Activated naive CD4-positive, alpha-beta T cell treated with anti-CD3 and anti-CD28 coated beads for 36 hours (primary cell): Measurements from ENCODE around the gene KMT2A. TPM values are rescaled to one million over a fixed set of nuclear protein-coding genes. Genes with fewer than 3 reads are reported as not detected.
"Not testable (repeated sequence)": the region's sequence is repeated elsewhere in the genome, so short reads cannot be mapped to it uniquely, and the experiment has no call there.

Experiments
- CTCF ChIA-PET: fragments of 350-600 bp; sonication (Branson Sonifier 250); formaldehyde crosslinking; loops from one replicate; lab custom pipeline; 2021; ENCODE audit warnings: antibody characterized with exemption; lab: Charles Lee
- DNase-seq: peaks from one replicate; pipeline ENCODE4 v3.0.0-alpha.2; 2020
- H3K27ac Mint-ChIP-seq: one replicate; pipeline ENCODE4 v1.8.0; 2021; ENCODE audit warnings: mild to moderate bottlenecking, mixed read lengths
- H3K27me3 Mint-ChIP-seq: one replicate; pipeline ENCODE4 v1.8.0; 2021; ENCODE audit warnings: low read depth, mixed read lengths
- H3K36me3 Mint-ChIP-seq: one replicate; pipeline ENCODE4 v1.8.0; 2021; ENCODE audit warnings: low read depth, mixed read lengths
- H3K4me1 Mint-ChIP-seq: one replicate; pipeline ENCODE4 v1.8.0; 2021; ENCODE audit warnings: low read depth, mixed read lengths
- H3K4me3 Mint-ChIP-seq: one replicate; pipeline ENCODE4 v1.8.0; 2021; ENCODE audit warnings: mild to moderate bottlenecking, moderate library complexity, mixed read lengths
- H3K9me3 Mint-ChIP-seq: one replicate; pipeline ENCODE4 v1.8.0; 2021; ENCODE audit warnings: mixed read lengths
- intact Hi-C: fragments of 100-400 bp; cut with micrococcal nuclease; formaldehyde crosslinking; loops from one replicate; pipeline ENCODE4 v1.15.1; 2023
- total RNA-seq, 2 experiments: library from RNA; stranded (reverse); gene quantifications; one replicate each; pipeline ENCODE4 v1.2.3, GENCODE V29; 2021

The KMT2A gene
- total RNA-seq, 2 experiments from 2014 or later = 68.4 to 68.5 TPM

DNA sequence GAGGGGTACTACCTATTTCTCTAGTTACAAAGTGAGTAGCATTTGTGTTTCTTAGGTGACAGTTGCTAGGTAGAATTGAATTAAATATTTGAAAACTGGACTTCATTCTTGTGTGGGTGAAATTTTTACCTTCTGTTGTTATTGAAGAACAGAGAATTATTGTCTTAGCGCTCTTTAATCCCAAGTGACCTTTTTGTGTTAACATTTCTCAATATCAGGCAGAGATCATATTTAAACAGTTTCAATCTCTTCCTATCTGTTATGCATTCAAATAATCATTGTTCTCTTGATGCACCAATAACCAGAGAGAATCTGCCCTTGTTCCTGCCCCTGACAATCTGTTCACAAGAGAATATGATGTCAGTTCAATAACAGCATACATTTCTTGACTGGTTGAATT lies 14.2 kb downstream of the KMT2A start:
- intact Hi-C loops = no loop called here
- CTCF ChIA-PET = interaction anchor here (0.6 kb wide), 1 partner anchor 337 kb away, joined by 3 read pairs; no protein-coding TSS in a partner anchor
- Mint-ChIP-seq H3K4me3 (no peak overlapping the region), H3K9me3 (no peaks in the 10 kb centered on the region), H3K27me3 (no peaks in the 10 kb centered on the region), H3K27ac (no peak overlapping the region), H3K4me1 (peaks cover 68% of the 10 kb centered on the region), H3K36me3 (peaks cover 22% of the 10 kb centered on the region)
- no peak for DNase-seq

DNA sequence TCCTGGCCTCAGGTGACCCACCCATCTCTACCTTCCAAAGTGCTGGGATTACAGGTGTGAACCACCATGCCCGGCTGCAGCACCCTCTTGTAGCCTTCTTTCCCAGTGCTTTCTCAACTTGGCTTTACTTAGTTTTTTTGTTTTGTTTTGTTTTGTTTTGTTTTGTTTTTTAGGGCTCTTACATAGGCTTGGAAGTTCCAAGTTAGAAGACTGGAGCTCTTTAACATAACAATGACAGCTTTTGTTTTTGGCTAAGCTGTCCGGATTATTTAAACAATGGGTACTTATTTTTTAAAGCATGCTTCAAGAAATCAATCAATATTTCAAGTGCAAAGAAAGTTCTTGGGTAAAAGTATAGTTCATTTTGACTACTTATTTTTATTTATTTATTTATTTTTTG lies 25.9 kb downstream of the KMT2A start:
- no peak overlapping the region for H3K4me3 Mint-ChIP-seq
- H3K27me3 Mint-ChIP-seq = no peaks in the 10 kb centered on the region
- H3K9me3 Mint-ChIP-seq = no peaks in the 10 kb centered on the region
- peaks cover 44% of the 10 kb centered on the region for H3K4me1 Mint-ChIP-seq
- H3K27ac Mint-ChIP-seq = no peak overlapping the region
- H3K36me3 Mint-ChIP-seq = peaks cover 12% of the 10 kb centered on the region
- no peak for DNase-seq
- CTCF ChIA-PET = interaction anchor here (0.5 to 0.9 kb wide), 2 partner anchors 13 to 290 kb away, joined by 3 read pairs; no protein-coding TSS in a partner anchor
- intact Hi-C loops = loop anchor here (2.0 kb wide), 1 partner anchor 23 kb away; no protein-coding TSS in a partner anchor

DNA sequence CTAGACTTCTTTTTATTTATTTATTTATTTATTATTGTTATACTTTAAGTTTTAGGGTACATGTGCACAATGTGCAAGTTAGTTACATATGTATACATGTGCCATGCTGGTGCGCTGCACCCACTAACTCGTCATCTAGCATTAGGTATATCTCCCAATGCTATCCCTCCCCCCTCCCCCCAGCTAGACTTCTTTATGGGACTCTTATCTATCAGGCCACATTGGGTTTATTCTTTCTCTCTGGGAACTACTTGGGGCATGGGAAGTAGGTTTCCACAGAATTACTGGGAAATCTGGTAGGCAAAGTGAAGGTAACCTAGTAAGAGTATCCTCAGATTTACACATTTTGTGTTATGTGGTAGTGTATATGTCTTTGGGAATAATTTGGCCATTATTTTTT lies 32.7 kb downstream of the KMT2A start:
- CTCF ChIA-PET = interaction anchor here (1.1 kb wide), 1 partner anchor 17 kb away, joined by 3 read pairs; no protein-coding TSS in a partner anchor
- intact Hi-C loops, H3K4me3 Mint-ChIP-seq: not testable (repeated sequence)

DNA sequence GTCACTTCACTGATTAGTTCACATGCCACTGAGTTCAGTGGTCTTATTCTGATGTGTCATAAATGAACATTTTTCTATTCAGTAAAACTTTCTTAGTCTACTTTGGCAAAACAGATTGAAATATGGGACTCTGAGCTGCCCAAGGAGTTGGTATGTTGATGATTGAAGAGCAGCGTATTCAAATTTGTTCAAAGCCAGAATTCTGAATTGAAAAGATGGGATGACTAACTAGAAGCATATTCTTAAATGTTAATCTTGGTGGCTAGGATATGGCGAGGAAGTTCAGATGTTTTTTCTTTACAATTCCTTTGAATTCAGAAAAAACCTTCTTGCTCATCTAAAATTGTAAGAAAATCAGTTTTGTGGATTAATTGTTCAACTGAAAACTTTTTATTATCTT lies 34.7 kb downstream of the KMT2A start:
- Mint-ChIP-seq H3K27me3 (no peaks in the 10 kb centered on the region), H3K36me3 (peaks cover 13% of the 10 kb centered on the region), H3K27ac (no peak overlapping the region), H3K4me3 (no peak overlapping the region), H3K4me1 (peaks cover 16% of the 10 kb centered on the region), H3K9me3 (no peaks in the 10 kb centered on the region)
- intact Hi-C loops = no loop called here
- CTCF ChIA-PET = interaction anchor here (0.5 kb wide), 1 partner anchor 89 kb away, joined by 3 read pairs; no protein-coding TSS in a partner anchor
- DNase-seq = no peak

More for the DNA sequence above, 32.7 kb downstream of the KMT2A start:
- not testable (repeated sequence) for DNase-seq, H3K9me3 Mint-ChIP-seq, H3K27me3 Mint-ChIP-seq, H3K27ac Mint-ChIP-seq
- Mint-ChIP-seq H3K4me1 (peaks cover 25% of the 10 kb centered on the region), H3K36me3 (peaks cover 16% of the 10 kb centered on the region)

DNA sequence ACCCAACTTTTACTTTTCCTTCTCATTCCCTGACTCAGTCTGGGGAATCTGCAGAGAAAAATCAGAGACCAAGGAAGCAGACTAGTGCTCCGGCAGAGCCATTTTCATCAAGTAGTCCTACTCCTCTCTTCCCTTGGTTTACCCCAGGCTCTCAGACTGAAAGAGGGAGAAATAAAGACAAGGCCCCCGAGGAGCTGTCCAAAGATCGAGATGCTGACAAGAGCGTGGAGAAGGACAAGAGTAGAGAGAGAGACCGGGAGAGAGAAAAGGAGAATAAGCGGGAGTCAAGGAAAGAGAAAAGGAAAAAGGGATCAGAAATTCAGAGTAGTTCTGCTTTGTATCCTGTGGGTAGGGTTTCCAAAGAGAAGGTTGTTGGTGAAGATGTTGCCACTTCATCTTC lies 37.2 kb downstream of the KMT2A start:
- CTCF ChIA-PET = no interaction called here
- intact Hi-C loops = no loop called here

DNA sequence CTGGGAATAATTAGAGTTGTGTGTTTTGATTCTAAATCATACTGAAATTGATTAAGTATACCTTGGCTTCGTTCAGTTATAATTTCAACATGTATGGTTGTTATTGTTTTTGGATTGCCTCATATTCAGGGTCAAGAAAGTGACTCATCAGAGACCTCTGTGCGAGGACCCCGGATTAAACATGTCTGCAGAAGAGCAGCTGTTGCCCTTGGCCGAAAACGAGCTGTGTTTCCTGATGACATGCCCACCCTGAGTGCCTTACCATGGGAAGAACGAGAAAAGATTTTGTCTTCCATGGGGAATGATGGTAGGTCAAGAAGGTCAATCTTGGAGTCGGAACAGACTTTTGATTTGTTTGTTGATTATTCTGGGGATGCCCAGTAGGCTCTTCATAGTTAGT lies 40.4 kb downstream of the KMT2A start:
- no peak for DNase-seq
- peaks cover 46% of the 10 kb centered on the region for H3K36me3 Mint-ChIP-seq

More for the DNA sequence above, 37.2 kb downstream of the KMT2A start:
- Mint-ChIP-seq H3K27ac (no peak overlapping the region), H3K9me3 (no peaks in the 10 kb centered on the region), H3K36me3 (peaks cover 27% of the 10 kb centered on the region), H3K4me1 (peaks cover 18% of the 10 kb centered on the region), H3K27me3 (no peaks in the 10 kb centered on the region), H3K4me3 (no peak overlapping the region)
- no peak for DNase-seq

DNA sequence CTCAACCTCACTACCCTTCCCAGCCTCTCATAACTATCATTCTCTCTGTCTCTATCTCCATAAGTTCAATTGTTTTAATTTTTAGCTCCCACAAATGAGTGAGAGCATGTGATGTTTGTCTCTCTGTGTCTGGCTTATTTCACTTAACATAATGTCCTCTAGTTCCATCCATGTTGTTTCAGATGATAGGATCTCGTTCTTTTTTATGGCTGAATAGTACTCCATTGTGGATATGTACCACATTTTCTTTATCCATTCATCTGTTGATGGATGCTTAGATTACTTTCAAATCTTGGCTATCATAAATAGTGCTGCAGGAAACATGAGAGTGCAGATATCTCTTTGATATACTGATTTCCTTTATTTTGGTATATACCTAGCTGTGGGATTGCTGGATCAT lies 44.9 kb downstream of the KMT2A start:
- CTCF ChIA-PET, intact Hi-C loops, H3K4me3 Mint-ChIP-seq, H3K9me3 Mint-ChIP-seq, DNase-seq, H3K27me3 Mint-ChIP-seq: not testable (repeated sequence)
- Mint-ChIP-seq H3K4me1 (peaks cover 13% of the 10 kb centered on the region), H3K36me3 (peaks cover 48% of the 10 kb centered on the region), H3K27ac (peak overlapping the region; percentile 74)

More for the DNA sequence above, 40.4 kb downstream of the KMT2A start:
- Mint-ChIP-seq H3K4me1 (peaks cover 11% of the 10 kb centered on the region), H3K9me3 (peaks cover 1% of the 10 kb centered on the region), H3K27me3 (no peaks in the 10 kb centered on the region), H3K27ac (peak overlapping the region; percentile 54), H3K4me3 (no peak overlapping the region)
- CTCF ChIA-PET = interaction anchor here (0.5 to 0.8 kb wide), 2 partner anchors 25 to 305 kb away, joined by 3 read pairs; no protein-coding TSS in a partner anchor
- intact Hi-C loops = no loop called here

DNA sequence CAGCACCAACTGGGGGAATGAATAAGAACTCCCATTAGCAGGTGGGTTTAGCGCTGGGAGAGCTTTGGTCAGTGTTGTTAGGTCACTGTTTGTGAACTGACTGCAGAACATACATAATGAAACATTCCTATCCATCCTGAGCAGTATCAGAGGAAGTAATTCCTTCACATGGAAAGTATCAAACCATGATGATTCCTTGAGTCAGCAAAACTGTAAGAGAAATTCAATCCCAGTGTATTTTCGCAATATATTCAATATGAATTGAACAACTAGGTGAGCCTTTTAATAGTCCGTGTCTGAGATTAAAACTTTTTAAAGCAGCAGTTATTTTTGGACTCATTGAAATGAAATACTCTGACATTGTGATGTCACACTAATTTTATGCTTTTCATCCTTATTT lies 48.1 kb downstream of the KMT2A start:
- no peak for DNase-seq
- intact Hi-C loops = no loop called here
- Mint-ChIP-seq H3K36me3 (peaks cover 31% of the 10 kb centered on the region), H3K9me3 (peaks cover 1% of the 10 kb centered on the region), H3K27ac (peak overlapping the region; percentile 18), H3K27me3 (no peaks in the 10 kb centered on the region), H3K4me1 (peaks cover 4% of the 10 kb centered on the region), H3K4me3 (no peak overlapping the region)
- CTCF ChIA-PET = interaction anchor here (1.0 kb wide), 1 partner anchor 18 kb away, joined by 3 read pairs; no protein-coding TSS in a partner anchor

DNA sequence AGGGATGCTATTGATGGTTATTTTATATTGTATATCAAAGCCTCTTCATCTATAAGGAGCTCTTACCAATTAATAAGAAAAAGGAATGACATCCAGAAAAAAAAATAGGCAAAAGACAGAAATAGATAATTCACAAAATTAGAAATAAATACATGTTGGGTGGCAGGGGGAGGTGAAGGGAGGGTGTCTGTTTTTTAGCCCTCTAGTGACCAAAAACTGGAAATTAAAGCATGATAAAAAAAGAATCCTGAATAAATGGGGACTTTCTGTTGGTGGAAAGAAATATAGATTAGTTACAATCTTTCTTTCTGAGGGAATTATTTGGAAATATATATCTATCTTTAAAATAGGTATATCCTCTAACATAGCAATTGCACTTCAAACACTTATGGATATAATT lies 49.0 kb downstream of the KMT2A start:
- intact Hi-C loops = loop anchor here (5.0 kb wide), 1 partner anchor 288 kb away; no protein-coding TSS in a partner anchor
- Mint-ChIP-seq H3K27me3 (no peaks in the 10 kb centered on the region), H3K4me3 (no peak overlapping the region), H3K36me3 (peaks cover 28% of the 10 kb centered on the region), H3K4me1 (peaks cover 4% of the 10 kb centered on the region), H3K9me3 (peaks cover 1% of the 10 kb centered on the region), H3K27ac (no peak overlapping the region)
- CTCF ChIA-PET = interaction anchor here (0.6 to 1.0 kb wide), 4 partner anchors 17 to 85 kb away, joined by 3 to 4 read pairs (median 3); no protein-coding TSS in a partner anchor
- DNase-seq = no peak

DNA sequence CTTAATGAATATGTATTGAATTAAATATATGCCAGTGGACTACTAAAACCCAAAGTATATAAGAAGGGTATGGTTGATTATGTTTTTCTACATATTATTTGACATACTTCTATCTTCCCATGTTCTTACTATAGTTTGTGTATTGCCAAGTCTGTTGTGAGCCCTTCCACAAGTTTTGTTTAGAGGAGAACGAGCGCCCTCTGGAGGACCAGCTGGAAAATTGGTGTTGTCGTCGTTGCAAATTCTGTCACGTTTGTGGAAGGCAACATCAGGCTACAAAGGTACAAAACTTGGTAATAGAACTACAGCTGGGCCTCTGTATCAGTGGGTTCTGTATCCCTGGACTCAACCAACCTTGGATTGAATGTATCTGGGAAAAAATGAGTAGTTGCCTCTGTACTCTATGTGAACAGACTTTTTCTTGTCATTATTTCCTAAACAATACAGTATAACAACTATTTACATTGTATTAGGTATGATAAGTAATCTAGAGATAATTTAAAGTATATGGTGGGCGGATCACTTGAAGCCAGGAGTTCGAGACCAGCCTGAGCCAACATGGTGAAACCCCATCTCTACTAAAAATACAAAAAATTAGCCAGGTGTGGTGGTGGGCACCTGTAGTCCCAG lies 52.3 kb downstream of the KMT2A start:
- peak; percentile 92 for DNase-seq
- H3K9me3 Mint-ChIP-seq = no peaks in the 10 kb centered on the region
- no peak overlapping the region for H3K27ac Mint-ChIP-seq
- intact Hi-C loops = loop anchor here (1.0 to 5.0 kb wide), 8 partner anchors 50 to 343 kb away; partner anchors contain the start of gene ATP5MG
- H3K4me1 Mint-ChIP-seq = peaks cover 9% of the 10 kb centered on the region
- no peaks in the 10 kb centered on the region for H3K27me3 Mint-ChIP-seq
- H3K4me3 Mint-ChIP-seq = no peak overlapping the region
- peaks cover 23% of the 10 kb centered on the region for H3K36me3 Mint-ChIP-seq
- CTCF ChIA-PET = interaction anchor here (0.6 to 1.9 kb wide), 13 partner anchors 11 to 124 kb away, joined by 3 to 9 read pairs (median 4); no protein-coding TSS in a partner anchor

DNA sequence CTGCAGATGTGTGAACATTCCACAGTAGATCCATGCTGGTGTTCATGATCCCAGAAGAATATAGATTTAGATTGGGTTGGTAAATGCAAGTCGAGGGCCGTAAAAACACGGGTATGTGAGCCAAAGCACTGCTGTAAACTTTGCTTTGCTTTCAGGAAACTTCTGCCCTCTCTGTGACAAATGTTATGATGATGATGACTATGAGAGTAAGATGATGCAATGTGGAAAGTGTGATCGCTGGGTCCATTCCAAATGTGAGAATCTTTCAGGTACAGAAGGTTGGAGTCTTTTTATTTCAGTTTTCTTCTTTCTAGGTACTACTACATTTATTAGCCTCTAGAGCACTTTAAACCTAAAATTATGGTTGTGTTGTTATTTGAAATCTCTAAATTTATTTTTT lies 54.7 kb downstream of the KMT2A start:
- intact Hi-C loops = no loop called here
- Mint-ChIP-seq H3K27ac (peak overlapping the region; percentile 84), H3K9me3 (no peaks in the 10 kb centered on the region), H3K4me3 (no peak overlapping the region), H3K27me3 (no peaks in the 10 kb centered on the region), H3K4me1 (peaks cover 9% of the 10 kb centered on the region), H3K36me3 (peaks cover 26% of the 10 kb centered on the region)
- CTCF ChIA-PET = interaction anchor here (0.6 to 1.4 kb wide), 3 partner anchors 109 to 132 kb away, joined by 3 to 4 read pairs (median 4); partner anchors contain the start of gene UBE4A
- DNase-seq = peak; percentile 46

DNA sequence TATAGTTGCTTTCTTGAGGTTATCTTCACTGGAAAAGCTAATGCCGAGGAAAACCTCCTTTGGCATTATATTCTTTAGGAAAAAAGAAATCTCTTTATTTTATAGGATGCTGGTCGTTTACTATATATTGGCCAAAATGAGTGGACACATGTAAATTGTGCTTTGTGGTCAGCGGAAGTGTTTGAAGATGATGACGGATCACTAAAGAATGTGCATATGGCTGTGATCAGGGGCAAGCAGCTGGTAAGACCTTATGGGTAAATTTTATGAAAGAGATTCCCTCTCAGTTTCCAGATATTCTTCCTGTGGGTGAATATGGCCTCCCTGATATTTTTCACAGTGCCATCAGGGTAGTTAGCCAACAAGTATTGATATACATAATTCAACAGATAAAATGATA lies 61.5 kb downstream of the KMT2A start:
- peaks cover 24% of the 10 kb centered on the region for H3K36me3 Mint-ChIP-seq
- no peaks in the 10 kb centered on the region for H3K9me3 Mint-ChIP-seq
- CTCF ChIA-PET = interaction anchor here (0.6 kb wide), 1 partner anchor 93 kb away, joined by 3 read pairs; no protein-coding TSS in a partner anchor
- H3K4me3 Mint-ChIP-seq = no peak overlapping the region
- DNase-seq = no peak
- H3K27me3 Mint-ChIP-seq = no peaks in the 10 kb centered on the region
- intact Hi-C loops = no loop called here
- H3K4me1 Mint-ChIP-seq = peaks cover under 1% of the 10 kb centered on the region
- no peak overlapping the region for H3K27ac Mint-ChIP-seq
